Stomach smooth muscle (tissue), 2 donors: ENCODE results near the gene MYBL2.
A peak's percentile ranks its signal among the peaks of the same experiment; 100 is the strongest.
"Not testable (repeated sequence)": the region's sequence is repeated elsewhere in the genome, so short reads cannot be mapped to it uniquely, and the experiment has no call there.

Source experiments
- H3K27ac ChIP-seq: one replicate; pipeline ENCODE4 v1.7.0; 2013; ENCODE audit warnings: mild to moderate bottlenecking, low read length, inconsistent platforms
- H3K27me3 ChIP-seq, 2 donors: one replicate each; pipeline ENCODE4 v1.7.0; 2013; ENCODE audit warnings: low read length in 2 of 2; ENCODE audit not compliant: insufficient read depth in 2 of 2, control insufficient read depth in 1 of 2
- H3K36me3 ChIP-seq, 2 donors: one replicate each; pipeline ENCODE4 v1.7.0; 2013; ENCODE audit warnings: low read length in 2 of 2; ENCODE audit not compliant: control insufficient read depth in 2 of 2, insufficient read depth in 2 of 2
- H3K4me1 ChIP-seq: one replicate; pipeline ENCODE4 v1.7.0; 2013; ENCODE audit warnings: low read length; ENCODE audit not compliant: control insufficient read depth, insufficient read depth
- H3K4me3 ChIP-seq, 2 donors: one replicate each; pipeline ENCODE4 v1.7.0; 2013; ENCODE audit warnings: low read length in 2 of 2
- H3K9ac ChIP-seq, 2 donors: one replicate each; pipeline ENCODE4 v1.7.0; 2013; ENCODE audit warnings: low read length in 2 of 2, mild to moderate bottlenecking in 1 of 2
- H3K9me3 ChIP-seq, 2 donors: one replicate each; pipeline ENCODE4 v1.7.0; 2013; ENCODE audit warnings: low read length in 2 of 2; ENCODE audit not compliant: control insufficient read depth in 2 of 2
- donor health status: healthy.
- donor health status: Pancreatic carcinoma.

The MYBL2 gene

DNA sequence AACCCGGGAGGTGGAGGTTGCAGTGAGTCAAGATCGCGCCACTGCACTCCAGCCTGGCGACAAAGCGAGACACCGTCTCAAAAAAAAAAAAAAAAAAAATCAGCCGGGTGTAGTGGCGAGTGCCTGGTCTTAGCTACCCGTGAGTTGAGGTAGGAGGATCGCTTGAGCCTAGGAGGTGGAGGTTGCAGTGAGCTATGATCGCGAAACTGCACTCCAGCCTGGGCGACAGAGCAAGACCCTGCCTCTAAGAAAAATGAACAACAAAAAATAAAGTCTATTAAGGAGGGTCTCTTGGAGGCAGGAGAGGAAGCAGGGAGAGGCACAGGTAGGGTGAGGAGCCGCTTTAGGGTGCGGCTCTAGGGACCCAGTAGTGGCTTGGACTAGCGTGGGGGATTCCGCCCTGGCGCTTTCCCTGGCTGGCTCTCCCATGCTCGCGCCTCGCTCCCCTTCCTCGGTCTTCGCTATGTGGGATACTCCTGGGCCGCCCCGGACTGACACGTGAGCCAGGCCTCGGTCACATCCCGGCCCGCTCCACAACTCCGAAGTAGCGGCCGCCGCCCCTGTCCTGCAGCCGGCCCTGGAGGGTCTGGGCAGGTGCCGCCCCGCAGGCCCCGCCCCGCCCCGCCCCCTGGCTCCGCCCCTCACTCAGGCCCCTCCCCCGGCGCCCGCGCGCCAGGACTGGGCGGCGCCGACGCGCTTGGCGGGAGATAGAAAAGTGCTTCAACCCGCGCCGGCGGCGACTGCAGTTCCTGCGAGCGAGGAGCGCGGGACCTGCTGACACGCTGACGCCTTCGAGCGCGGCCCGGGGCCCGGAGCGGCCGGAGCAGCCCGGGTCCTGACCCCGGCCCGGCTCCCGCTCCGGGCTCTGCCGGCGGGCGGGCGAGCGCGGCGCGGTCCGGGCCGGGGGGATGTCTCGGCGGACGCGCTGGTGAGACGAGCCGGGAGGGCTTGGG lies at the start of gene MYBL2:
MYBL2 (plus strand) TSS at position 739 of the 953 bp plus-strand sequence; CDS start at position 909, 170 bp downstream.
- Histone ChIP-seq H3K4me3 (peak within 1 kb of the TSS in 1 of 2 donors; percentile 15), H3K4me1 (peaks cover 6% of the 10 kb centered on the region), H3K27ac (no peak within 1 kb of the TSS), H3K9ac (no peak within 1 kb of the TSS), H3K27me3 (peaks cover 28 to 40% of the 10 kb centered on the region in 2 donors), H3K9me3 (no peaks in the 10 kb centered on the region), H3K36me3 (no peaks in the 10 kb centered on the region)

- H3K36me3 ChIP-seq, result peaks cover 22 to 25% of the 10 kb centered on the region in 2 donors
- no peak overlapping the region for H3K4me3 ChIP-seq
- H3K9ac ChIP-seq, result no peak overlapping the region
- no peaks in the 10 kb centered on the region for H3K9me3 ChIP-seq
- H3K27me3 ChIP-seq, result no peaks in the 10 kb centered on the region
- no peaks in the 10 kb centered on the region for H3K4me1 ChIP-seq
- no peak overlapping the region for H3K27ac ChIP-seq
Measured at GRCh38 chr20:43631598-43631997, 35.3 kb upstream of the MYBL2 start.

DNA sequence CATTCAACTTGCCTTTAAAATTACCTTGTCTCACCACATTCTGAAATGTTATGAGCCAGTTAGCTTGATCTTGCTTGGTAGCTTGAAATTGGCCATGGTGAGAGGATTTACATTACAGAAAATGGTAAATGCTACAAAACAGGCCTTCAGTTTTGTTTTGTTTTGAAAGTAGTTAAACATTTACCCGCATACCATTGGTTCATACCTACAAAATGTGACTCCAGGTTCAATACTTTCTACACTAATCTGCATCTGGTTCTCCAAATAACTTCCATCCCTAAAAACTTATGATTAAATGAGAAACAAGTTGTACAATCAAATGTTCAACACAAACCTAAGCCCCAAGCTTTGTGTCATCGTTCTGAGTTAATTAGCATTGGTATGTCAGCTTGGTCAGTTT lies 30.5 kb upstream of the MYBL2 start:
- Histone ChIP-seq H3K9ac (no peak overlapping the region), H3K27me3 (no peaks in the 10 kb centered on the region), H3K36me3 (peaks cover 23 to 29% of the 10 kb centered on the region in 2 donors), H3K27ac (no peak overlapping the region), H3K4me1 (no peaks in the 10 kb centered on the region), H3K9me3 (no peaks in the 10 kb centered on the region), H3K4me3 (no peak overlapping the region)

DNA sequence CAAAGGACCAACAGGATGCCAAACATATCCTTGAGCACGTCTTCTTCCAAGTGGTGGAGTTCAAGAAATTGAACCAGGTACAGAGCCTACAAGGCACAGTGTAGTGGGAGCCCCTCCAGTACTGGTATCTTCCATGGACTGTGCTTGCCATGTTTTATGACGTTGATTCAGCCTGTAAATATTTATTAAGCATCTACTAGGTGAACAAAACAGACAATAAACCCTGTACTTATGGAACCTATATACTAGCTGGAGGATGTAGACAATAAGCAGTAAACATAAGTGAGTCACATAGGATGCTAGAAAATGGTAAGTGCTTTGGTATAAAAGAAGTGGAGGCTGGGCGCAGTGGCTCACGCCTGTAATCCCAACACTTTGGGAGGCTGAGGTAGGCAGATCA lies 24.4 kb upstream of the MYBL2 start:
- H3K9ac ChIP-seq, result no peak overlapping the region
- H3K9me3 ChIP-seq, result no peaks in the 10 kb centered on the region
- no peaks in the 10 kb centered on the region for H3K4me1 ChIP-seq
- H3K27ac ChIP-seq, result no peak overlapping the region
- no peak overlapping the region for H3K4me3 ChIP-seq
- H3K36me3 ChIP-seq, result peaks cover 13 to 29% of the 10 kb centered on the region in 2 donors
- no peaks in the 10 kb centered on the region for H3K27me3 ChIP-seq

- Histone ChIP-seq H3K36me3 (peaks cover 5 to 10% of the 10 kb centered on the region in 2 donors), H3K4me3 (no peak overlapping the region), H3K27ac (no peak overlapping the region), H3K9ac (no peak overlapping the region), H3K9me3 (no peaks in the 10 kb centered on the region), H3K4me1 (no peaks in the 10 kb centered on the region), H3K27me3 (no peaks in the 10 kb centered on the region)
Measured at GRCh38 chr20:43650997-43651525, 15.9 kb upstream of the MYBL2 start.

DNA sequence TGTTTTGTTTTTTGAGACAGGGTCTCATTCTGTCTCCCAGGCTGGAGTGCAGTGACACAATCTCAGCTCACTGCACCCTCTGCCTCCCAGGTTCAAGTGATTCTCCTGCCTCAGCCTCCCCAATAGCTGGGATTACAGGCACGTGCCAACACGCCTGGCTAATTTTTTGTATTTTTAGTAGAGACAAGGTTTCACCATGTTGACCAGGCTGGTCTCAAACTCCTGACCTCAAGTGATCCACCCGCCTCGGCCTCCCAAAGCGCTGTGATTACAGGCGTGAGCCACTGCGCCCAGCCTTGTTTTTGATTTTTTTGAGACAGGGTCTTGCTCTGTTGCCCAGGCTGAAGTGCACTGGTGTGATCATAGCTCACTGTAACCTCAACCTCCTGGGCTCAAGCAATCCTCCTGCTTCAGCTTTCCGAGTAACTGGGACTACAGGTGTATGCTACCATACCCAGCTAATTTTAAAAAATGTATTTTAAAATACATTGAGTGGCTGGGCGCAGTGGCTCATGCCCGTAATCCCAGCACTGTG lies 15.2 kb upstream of the MYBL2 start:
- not testable (repeated sequence) for H3K27ac ChIP-seq, H3K36me3 ChIP-seq, H3K9me3 ChIP-seq, H3K4me1 ChIP-seq, H3K4me3 ChIP-seq, H3K9ac ChIP-seq, H3K27me3 ChIP-seq

GRCh38 chr20:43653966-43654365 lies 12.9 kb upstream of the MYBL2 start:
- Histone ChIP-seq H3K27ac (no peak overlapping the region), H3K9ac (no peak overlapping the region), H3K27me3 (no peaks in the 10 kb centered on the region), H3K4me3 (no peak overlapping the region), H3K4me1 (peaks cover 11% of the 10 kb centered on the region), H3K9me3 (no peaks in the 10 kb centered on the region), H3K36me3 (no peaks in the 10 kb centered on the region)

- not testable (repeated sequence) for H3K36me3 ChIP-seq, H3K27me3 ChIP-seq, H3K27ac ChIP-seq, H3K4me3 ChIP-seq, H3K9ac ChIP-seq, H3K9me3 ChIP-seq
- peaks cover 11% of the 10 kb centered on the region for H3K4me1 ChIP-seq
Measured at GRCh38 chr20:43655176-43655575, 11.7 kb upstream of the MYBL2 start.

DNA sequence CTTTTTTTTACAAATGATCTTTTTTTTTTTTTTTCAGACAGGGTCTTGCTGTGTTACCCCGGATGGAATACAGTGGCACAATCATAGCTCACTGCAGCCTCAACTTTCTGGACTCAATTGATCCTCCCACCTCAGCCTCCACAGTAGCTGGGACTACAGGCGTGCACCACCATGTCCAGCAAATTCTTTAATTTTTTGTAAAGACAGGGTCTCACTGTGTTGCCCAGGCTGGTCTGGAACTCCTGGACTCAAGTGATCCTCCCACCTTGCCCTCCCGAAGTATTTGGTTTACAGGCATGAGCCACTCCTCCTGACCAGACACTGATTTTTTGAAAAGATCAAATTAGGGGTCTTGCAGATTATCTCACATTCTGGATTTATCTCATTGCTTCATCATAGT lies 11.0 kb upstream of the MYBL2 start:
- no peaks in the 10 kb centered on the region for H3K27me3 ChIP-seq
- H3K27ac ChIP-seq, result no peak overlapping the region
- no peaks in the 10 kb centered on the region for H3K9me3 ChIP-seq
- no peak overlapping the region for H3K4me3 ChIP-seq
- H3K4me1 ChIP-seq, result peaks cover 11% of the 10 kb centered on the region
- H3K36me3 ChIP-seq, result no peaks in the 10 kb centered on the region
- H3K9ac ChIP-seq, result no peak overlapping the region

DNA sequence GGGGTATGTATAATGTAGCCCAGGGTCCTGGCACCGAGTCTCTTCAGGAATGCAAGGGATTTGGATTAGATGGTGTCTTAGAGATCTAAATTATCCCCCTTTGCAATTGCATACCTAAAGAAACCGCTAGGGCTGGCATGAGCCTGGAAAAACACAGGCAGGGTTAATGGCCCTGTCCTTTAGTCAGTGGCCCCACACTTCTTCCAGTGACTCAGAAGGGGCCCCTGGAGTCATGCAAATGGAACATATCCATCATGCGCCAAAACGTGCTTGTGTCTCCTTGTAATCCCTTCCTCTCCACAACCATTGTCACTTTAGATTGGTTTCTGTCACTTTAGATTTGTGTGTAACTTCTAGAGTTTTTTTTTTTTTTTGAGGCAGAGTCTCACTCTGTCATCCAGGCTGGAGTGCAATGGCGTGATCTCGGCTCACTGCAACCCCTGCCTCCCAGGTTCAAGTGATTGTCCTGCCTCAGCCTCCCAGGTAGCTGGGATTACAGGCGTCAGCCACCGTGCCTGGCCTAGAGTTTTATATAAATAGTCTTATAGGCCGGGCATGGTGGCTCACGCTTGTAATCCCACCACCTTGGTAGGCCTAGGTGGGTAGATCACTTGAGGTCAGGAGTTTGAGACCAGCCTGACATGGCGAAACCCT lies 8.7 kb upstream of the MYBL2 start:
- peak overlapping the region in 1 of 2 donors; percentile 70 for H3K9ac ChIP-seq
- H3K4me3 ChIP-seq, result peak overlapping the region; percentile 72 to 84
- H3K9me3 ChIP-seq, result no peaks in the 10 kb centered on the region
- H3K27ac ChIP-seq, result no peak overlapping the region
- no peaks in the 10 kb centered on the region for H3K36me3 ChIP-seq
- H3K4me1 ChIP-seq, result peaks cover 11% of the 10 kb centered on the region
- peaks cover 0 to 2% of the 10 kb centered on the region in 2 donors for H3K27me3 ChIP-seq
